ENCODE results near the gene CMIP.
"Not testable (repeated sequence)": the region's sequence is repeated elsewhere in the genome, so short reads cannot be mapped to it uniquely, and the experiment has no call there.

CMIP gene

GRCh38 chr16:81669473-81670350 is 225.1 kb downstream of the CMIP start:
- intact Hi-C loops (cut with DNase I), result no loop called here
- DNase-seq, result peak in 2 of 10 donors; percentile 69 to 79

- intact Hi-C loops (cut with DNase I), result no loop called here
- peak in 1 of 10 donors; percentile 41 for DNase-seq
Measured at GRCh38 chr16:81671738-81672597, 227.4 kb downstream of the CMIP start.

- DNase-seq, result no peak
- intact Hi-C loops (cut with DNase I), result no loop called here
Measured at GRCh38 chr16:81673432-81673831, 228.8 kb downstream of the CMIP start.

DNA sequence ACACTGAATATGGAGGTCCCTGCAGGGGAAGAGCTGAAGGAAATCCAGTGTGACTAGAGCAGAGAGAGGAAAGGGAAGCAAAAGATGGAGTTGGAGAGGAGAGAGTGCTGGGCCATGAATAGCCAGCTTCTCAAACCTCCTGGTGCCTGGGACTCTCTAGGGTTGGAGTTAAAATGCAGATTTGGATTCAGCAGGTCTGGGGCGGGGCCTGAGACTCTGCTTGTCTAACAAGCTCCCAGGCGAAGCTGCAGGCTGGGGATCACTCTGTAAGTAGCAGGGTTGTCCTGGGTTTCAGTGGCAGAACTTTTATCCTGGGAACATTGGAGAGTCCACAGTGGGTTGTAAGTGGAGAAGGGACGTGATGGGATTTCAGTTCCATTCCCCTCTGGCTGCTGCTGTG is 231.1 kb downstream of the CMIP start:
- peak in 1 of 10 donors; percentile 63 for DNase-seq
- intact Hi-C loops (cut with DNase I), result no loop called here

DNA sequence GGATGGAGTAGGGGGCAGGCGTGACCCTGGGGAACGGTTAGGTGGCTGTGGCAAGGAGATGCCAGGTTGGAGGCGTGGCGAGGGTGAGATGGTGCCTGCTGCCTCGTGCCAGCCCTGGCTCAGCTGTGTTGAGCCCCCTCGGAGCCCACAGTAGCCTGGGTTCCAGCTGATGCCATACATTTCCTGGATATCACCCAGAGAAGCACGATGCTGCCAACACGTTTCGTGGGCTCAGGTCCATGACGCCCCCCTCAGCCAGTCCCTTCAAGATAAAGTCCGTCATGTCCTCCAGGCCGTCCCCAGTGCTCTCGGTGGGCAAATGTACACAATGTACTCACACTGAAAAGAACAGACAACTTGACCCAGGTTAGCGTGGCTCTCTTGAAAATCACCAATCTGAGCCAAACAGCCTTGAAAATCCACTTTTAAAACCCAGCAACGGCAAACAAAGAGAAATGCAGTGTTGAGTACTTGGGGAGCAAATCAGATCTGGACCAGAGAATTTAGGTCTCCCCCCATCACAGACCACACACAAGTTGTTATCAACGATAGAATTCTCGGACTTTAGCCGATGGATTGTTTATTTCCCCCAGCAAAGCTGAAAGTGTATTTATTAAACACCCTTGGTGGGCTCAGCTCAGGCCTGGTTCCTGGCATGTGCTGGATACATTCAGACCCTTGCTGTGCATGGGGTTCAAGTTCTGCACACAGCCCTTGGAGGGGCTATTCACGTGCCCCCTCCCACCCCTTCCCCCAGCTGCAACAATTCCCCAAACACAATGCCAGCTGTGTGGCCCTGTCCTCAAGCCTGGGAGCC is 231.7 kb downstream of the CMIP start:
- DNase-seq, result peak in 1 of 10 donors; percentile 24
- intact Hi-C loops (cut with DNase I), result no loop called here

GRCh38 chr16:81676883-81677737 is 232.5 kb downstream of the CMIP start:
- peak in 1 of 10 donors; percentile 8 for DNase-seq
- intact Hi-C loops (cut with DNase I), result no loop called here

DNA sequence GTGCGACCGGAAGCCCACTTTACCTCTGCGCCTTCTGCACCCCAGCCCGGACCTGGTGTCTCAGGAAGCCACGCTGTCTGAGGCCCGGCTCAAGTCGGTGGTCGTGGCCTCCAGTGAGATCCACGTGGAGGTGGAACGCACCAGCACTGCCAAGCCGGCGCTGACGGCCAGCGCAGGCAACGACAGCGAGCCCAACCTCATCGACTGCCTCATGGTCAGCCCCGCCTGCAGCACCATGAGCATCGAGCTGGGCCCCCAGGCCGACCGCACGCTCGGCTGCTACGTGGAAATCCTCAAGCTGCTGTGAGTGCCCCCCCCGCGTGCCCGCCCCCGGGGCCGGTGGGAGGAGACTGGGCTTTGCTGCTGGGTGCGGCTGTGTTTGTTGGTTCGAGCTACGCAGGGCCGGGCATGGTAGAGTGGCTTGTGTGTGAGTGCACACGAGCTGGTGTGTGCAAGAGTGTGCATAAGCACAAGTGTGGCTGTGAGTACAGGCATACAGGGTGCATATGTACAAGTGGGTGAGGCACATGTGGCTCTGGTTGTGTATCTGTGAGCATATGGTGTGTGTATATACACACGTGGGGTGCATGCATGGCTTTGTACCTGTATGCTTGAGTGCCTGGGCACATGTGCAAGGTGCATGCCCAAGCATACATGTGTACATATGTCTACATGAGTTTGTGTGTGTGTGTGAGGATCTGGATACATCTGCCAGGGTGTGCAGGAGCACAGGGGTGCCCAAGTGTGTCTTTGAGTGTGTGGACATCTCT is 233.9 kb downstream of the CMIP start:
- peak in 2 of 10 donors; percentile 25 to 85 for DNase-seq
- intact Hi-C loops (cut with DNase I), result no loop called here

GRCh38 chr16:81679721-81680430 is 235.3 kb downstream of the CMIP start:
- DNase-seq, result peak in 2 of 10 donors; percentile 42 to 55
- intact Hi-C loops (cut with DNase I), result no loop called here

DNA sequence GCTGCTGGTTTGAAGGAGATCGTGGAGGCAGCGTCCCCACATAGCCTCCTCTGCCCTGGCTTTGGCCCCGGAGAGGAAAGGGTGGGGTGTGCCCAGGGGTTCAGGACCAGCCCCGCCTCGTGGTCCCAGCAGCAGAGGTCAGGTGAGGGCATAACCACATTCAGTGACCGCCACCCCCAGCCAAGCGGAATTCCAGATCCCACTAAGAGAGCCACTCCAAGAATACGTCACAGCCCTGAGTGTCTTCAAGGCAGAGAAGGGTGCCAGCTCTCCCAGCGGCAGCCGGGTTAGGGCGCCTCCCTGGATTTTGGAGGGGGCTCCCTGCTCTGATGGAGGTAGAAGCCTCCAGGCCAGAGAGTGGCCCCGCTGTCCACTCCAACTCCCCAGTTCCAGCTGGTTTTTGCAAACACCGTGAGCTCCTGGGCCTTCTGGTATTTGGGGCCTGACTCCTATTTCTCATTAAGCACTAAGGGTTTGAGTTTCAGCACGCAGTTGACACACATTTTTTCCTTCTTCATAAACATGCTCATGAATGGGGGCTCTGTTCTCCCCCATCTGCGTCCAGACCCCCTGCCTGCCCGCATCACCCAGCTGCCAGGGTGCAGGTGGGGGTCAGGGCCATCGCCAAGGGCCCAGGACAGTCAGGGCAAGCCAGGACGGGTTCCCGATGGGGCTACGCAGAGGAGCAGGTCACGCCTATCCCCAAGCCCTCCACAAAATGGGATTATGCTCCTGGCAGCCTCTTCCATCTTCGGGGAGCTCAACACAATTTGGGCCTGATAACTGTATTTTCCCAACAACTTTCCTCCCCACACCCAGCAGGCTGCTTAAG is 236.1 kb downstream of the CMIP start:
- intact Hi-C loops (cut with DNase I), result no loop called here
- DNase-seq, result peak in 2 of 10 donors; percentile 55 to 71

- intact Hi-C loops (cut with DNase I), result no loop called here
- peak in 1 of 10 donors; percentile 68 for DNase-seq
Measured at GRCh38 chr16:81681311-81681710, 236.7 kb downstream of the CMIP start.

- intact Hi-C loops (cut with DNase I), result no loop called here
- peak in 1 of 10 donors; percentile 50 for DNase-seq
Measured at GRCh38 chr16:81684242-81684837, 239.7 kb downstream of the CMIP start.

- intact Hi-C loops (cut with DNase I), result no loop called here
- peak in 1 of 10 donors; percentile 58 for DNase-seq
Measured at GRCh38 chr16:81684901-81685300, 240.3 kb downstream of the CMIP start.

DNA sequence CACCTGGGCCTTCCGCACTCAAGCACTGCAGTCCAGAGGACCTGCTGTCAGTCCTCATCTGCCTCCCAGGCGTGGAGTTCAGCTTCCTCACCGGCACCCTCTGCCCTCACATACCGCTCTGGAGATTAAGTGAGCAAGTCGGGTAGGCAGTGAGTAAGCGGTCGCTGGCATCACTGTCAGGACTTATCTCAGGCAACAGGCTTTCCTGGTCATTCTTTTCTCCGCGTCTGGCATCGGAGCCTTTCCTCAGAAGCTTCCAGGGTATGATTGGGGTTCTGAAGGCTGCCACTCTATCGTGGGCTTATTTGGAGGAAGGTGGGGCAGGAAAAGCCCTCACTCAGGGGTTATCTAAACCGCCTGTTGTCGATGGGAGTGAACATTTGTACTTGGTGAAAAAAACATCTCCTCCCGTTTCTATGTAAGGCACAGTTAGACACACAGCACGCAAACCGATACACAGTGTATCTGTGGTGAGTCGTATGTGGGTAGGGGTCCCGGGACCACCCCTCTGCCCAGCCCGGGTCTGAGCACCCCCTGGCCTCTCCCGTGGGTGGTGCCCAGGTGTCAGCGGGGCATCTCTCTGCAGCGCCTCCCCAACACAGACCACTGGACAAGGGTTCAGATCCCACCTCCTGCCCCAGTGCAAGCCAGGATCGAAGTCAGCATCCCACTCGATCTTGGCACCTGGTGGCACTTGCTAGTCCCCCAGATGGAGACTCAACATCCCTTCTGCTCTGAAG is 242.0 kb downstream of the CMIP start:
- peak in 1 of 10 donors; percentile 47 for DNase-seq
- intact Hi-C loops (cut with DNase I), result no loop called here

DNA sequence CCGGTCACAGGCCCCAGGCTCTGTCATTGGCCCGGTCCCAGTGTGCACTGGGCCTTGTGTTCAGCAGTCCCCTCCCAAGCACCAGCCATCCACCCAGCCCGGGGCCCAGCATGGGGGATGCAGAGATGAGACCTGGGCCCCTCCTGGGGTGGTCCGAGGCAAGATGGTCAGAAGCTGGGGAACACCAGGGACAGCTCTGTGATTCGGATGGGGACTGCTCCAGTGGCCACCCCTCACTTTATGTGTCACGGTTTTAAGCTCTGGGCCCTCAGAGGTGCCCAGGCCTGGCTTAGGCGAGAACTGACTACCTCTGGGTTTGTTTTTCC is 242.5 kb downstream of the CMIP start:
- DNase-seq, result peak in 1 of 10 donors; percentile 57

GRCh38 chr16:81688182-81688581 is 243.6 kb downstream of the CMIP start:
- peak in 1 of 10 donors; percentile 35 for DNase-seq
- intact Hi-C loops (cut with DNase I), result no loop called here

More for the DNA sequence above, 242.5 kb downstream of the CMIP start:
- intact Hi-C loops (cut with DNase I), result no loop called here

GRCh38 chr16:81688839-81689238 is 244.2 kb downstream of the CMIP start:
- DNase-seq; intact Hi-C loops (cut with DNase I): not testable (repeated sequence)

Data from posterior cingulate gyrus (tissue), 11 donors.